Stimulated activated naive CD8-positive, alpha-beta T cell treated with anti-CD3 and anti-CD28 coated beads, Interleukin-15, amount 100 ng/mL, for 72 hours (primary cell): ENCODE data around the gene NMNAT2.
A peak's percentile ranks its signal among the peaks of the same experiment; 100 is the strongest.
"Not testable (repeated sequence)": the region's sequence is repeated elsewhere in the genome, so short reads cannot be mapped to it uniquely, and the experiment has no call there.

ENCODE experiments used
- ATAC-seq: fragments of 150-1000 bp; cut with Tn5 transposase; 2 replicates; pipeline ENCODE4 v1.10.0; 2021; ENCODE audit warnings: mild to moderate bottlenecking, moderate library complexity
- DNase-seq, 2 donors: peaks; one replicate each; pipeline ENCODE4 v3.0.0; 2021 to 2022
- H3K27ac Mint-ChIP-seq, 2 donors: one replicate each; pipeline ENCODE4 v1.8.0; 2022; ENCODE audit warnings: mild to moderate bottlenecking in 2 of 2, mixed read lengths in 2 of 2, moderate library complexity in 2 of 2
- H3K27me3 Mint-ChIP-seq: one replicate; pipeline ENCODE4 v1.8.0; 2022; ENCODE audit warnings: mixed read lengths
- H3K4me1 Mint-ChIP-seq: one replicate; pipeline ENCODE4 v1.8.0; 2022; ENCODE audit warnings: mild to moderate bottlenecking, mixed read lengths
- H3K4me3 Mint-ChIP-seq, 2 donors: one replicate each; pipeline ENCODE4 v1.8.0; 2022; ENCODE audit warnings: mild to moderate bottlenecking in 2 of 2, mixed read lengths in 2 of 2, moderate library complexity in 1 of 2
- H3K9me3 Mint-ChIP-seq, 2 donors: one replicate each; pipeline ENCODE4 v1.8.0; 2022; ENCODE audit warnings: mixed read lengths in 2 of 2

NMNAT2 gene

GRCh38 chr1:183251959-183252450, 166.2 kb downstream of the NMNAT2 start:
- peak overlapping the region in 1 of 2 donors; percentile 70 for H3K27ac Mint-ChIP-seq
- no peak for ATAC-seq

GRCh38 chr1:183251101-183251958, 166.8 kb downstream of the NMNAT2 start:
- Mint-ChIP-seq H3K4me3 (no peak overlapping the region), H3K4me1 (peaks cover 6% of the 10 kb centered on the region), H3K27ac (peak overlapping the region in 1 of 2 donors; percentile 70), H3K9me3 (peaks cover 7% of the 10 kb centered on the region in 2 donors), H3K27me3 (peaks cover 8% of the 10 kb centered on the region)
- ATAC-seq, result no peak
- no peak for DNase-seq

More at GRCh38 chr1:183251959-183252450, 166.2 kb downstream of the NMNAT2 start:
- peaks cover 6% of the 10 kb centered on the region for H3K4me1 Mint-ChIP-seq
- peaks cover 8% of the 10 kb centered on the region for H3K27me3 Mint-ChIP-seq
- peaks cover 7% of the 10 kb centered on the region in 2 donors for H3K9me3 Mint-ChIP-seq
- H3K4me3 Mint-ChIP-seq, result no peak overlapping the region
- no peak for DNase-seq

GRCh38 chr1:183249941-183250452, 168.2 kb downstream of the NMNAT2 start:
- Mint-ChIP-seq H3K9me3 (peaks cover 4 to 7% of the 10 kb centered on the region in 2 donors), H3K4me3 (no peak overlapping the region), H3K27me3 (peaks cover 8% of the 10 kb centered on the region), H3K27ac (no peak overlapping the region), H3K4me1 (peaks cover 6% of the 10 kb centered on the region)
- ATAC-seq (no peak), DNase-seq (no peak)

- no peak overlapping the region for H3K27ac Mint-ChIP-seq
- H3K4me3 Mint-ChIP-seq, result no peak overlapping the region
- peaks cover 6% of the 10 kb centered on the region for H3K4me1 Mint-ChIP-seq
- DNase-seq, result no peak
- peaks cover 0 to 4% of the 10 kb centered on the region in 2 donors for H3K9me3 Mint-ChIP-seq
- peaks cover 8% of the 10 kb centered on the region for H3K27me3 Mint-ChIP-seq
- ATAC-seq, result peak; percentile 46
Measured at GRCh38 chr1:183248989-183249691, 169.0 kb downstream of the NMNAT2 start.

GRCh38 chr1:183247931-183248330, 170.2 kb downstream of the NMNAT2 start:
- DNase-seq, result no peak
- no peak for ATAC-seq
- Mint-ChIP-seq H3K27ac (no peak overlapping the region), H3K4me1 (peaks cover 6% of the 10 kb centered on the region), H3K4me3 (no peak overlapping the region), H3K27me3 (peaks cover 8% of the 10 kb centered on the region), H3K9me3 (peaks cover 0 to 3% of the 10 kb centered on the region in 2 donors)

- DNase-seq, result no peak
- Mint-ChIP-seq H3K27ac (no peak overlapping the region), H3K9me3 (peaks cover 0 to 3% of the 10 kb centered on the region in 2 donors), H3K4me1 (peaks cover 3% of the 10 kb centered on the region), H3K4me3 (no peak overlapping the region), H3K27me3 (peaks cover 8% of the 10 kb centered on the region)
- ATAC-seq, result no peak
Measured at GRCh38 chr1:183247484-183247883, 170.7 kb downstream of the NMNAT2 start.

- peaks cover 8% of the 10 kb centered on the region for H3K27me3 Mint-ChIP-seq
- H3K27ac Mint-ChIP-seq, result no peak overlapping the region
- H3K4me3 Mint-ChIP-seq, result no peak overlapping the region
- no peaks in the 10 kb centered on the region for H3K4me1 Mint-ChIP-seq
- no peak for DNase-seq
- H3K9me3 Mint-ChIP-seq, result peaks cover 0 to 3% of the 10 kb centered on the region in 2 donors
- no peak for ATAC-seq
Measured at GRCh38 chr1:183247066-183247465, 171.1 kb downstream of the NMNAT2 start.

- DNase-seq (no peak), ATAC-seq (no peak)
- peaks cover 11% of the 10 kb centered on the region for H3K27me3 Mint-ChIP-seq
- H3K9me3 Mint-ChIP-seq, result no peaks in the 10 kb centered on the region
- H3K4me1 Mint-ChIP-seq, result no peaks in the 10 kb centered on the region
- no peak overlapping the region for H3K27ac Mint-ChIP-seq
- H3K4me3 Mint-ChIP-seq, result no peak overlapping the region
Measured at GRCh38 chr1:183246436-183246835, 171.7 kb downstream of the NMNAT2 start.

- Mint-ChIP-seq H3K27me3 (peaks cover 13% of the 10 kb centered on the region), H3K27ac (no peak overlapping the region), H3K9me3 (no peaks in the 10 kb centered on the region), H3K4me3 (no peak overlapping the region), H3K4me1 (no peaks in the 10 kb centered on the region)
- no peak for DNase-seq
- no peak for ATAC-seq
Measured at GRCh38 chr1:183245357-183245756, 172.8 kb downstream of the NMNAT2 start.

- ATAC-seq, result no peak
Measured at GRCh38 chr1:183244466-183244865, 173.7 kb downstream of the NMNAT2 start.

GRCh38 chr1:183243161-183244050, 174.8 kb downstream of the NMNAT2 start:
- no peaks in the 10 kb centered on the region for H3K9me3 Mint-ChIP-seq
- H3K4me1 Mint-ChIP-seq, result no peaks in the 10 kb centered on the region
- H3K27me3 Mint-ChIP-seq, result peaks cover 7% of the 10 kb centered on the region
- DNase-seq, result no peak
- no peak overlapping the region for H3K27ac Mint-ChIP-seq
- ATAC-seq, result no peak
- no peak overlapping the region for H3K4me3 Mint-ChIP-seq

More at GRCh38 chr1:183244466-183244865, 173.7 kb downstream of the NMNAT2 start:
- Mint-ChIP-seq H3K27me3 (peaks cover 7% of the 10 kb centered on the region), H3K27ac (no peak overlapping the region), H3K4me1 (no peaks in the 10 kb centered on the region), H3K9me3 (no peaks in the 10 kb centered on the region), H3K4me3 (no peak overlapping the region)
- DNase-seq, result no peak

- H3K4me1 Mint-ChIP-seq, result no peaks in the 10 kb centered on the region
- H3K4me3 Mint-ChIP-seq, result no peak overlapping the region
- peaks cover 7% of the 10 kb centered on the region for H3K27me3 Mint-ChIP-seq
Measured at GRCh38 chr1:183242556-183242955, 175.6 kb downstream of the NMNAT2 start.

GRCh38 chr1:183241471-183241870, 176.7 kb downstream of the NMNAT2 start:
- DNase-seq, result no peak
- Mint-ChIP-seq H3K4me1 (no peaks in the 10 kb centered on the region), H3K27ac (no peak overlapping the region), H3K27me3 (peaks cover 7% of the 10 kb centered on the region), H3K9me3 (no peaks in the 10 kb centered on the region), H3K4me3 (no peak overlapping the region)
- no peak for ATAC-seq

More at GRCh38 chr1:183242556-183242955, 175.6 kb downstream of the NMNAT2 start:
- no peak for ATAC-seq
- Mint-ChIP-seq H3K9me3 (no peaks in the 10 kb centered on the region), H3K27ac (no peak overlapping the region)
- DNase-seq, result no peak

- H3K4me1 Mint-ChIP-seq, DNase-seq, H3K27ac Mint-ChIP-seq, H3K4me3 Mint-ChIP-seq, H3K9me3 Mint-ChIP-seq, H3K27me3 Mint-ChIP-seq, ATAC-seq: not testable (repeated sequence)
Measured at GRCh38 chr1:183240853-183241252, 177.3 kb downstream of the NMNAT2 start.

GRCh38 chr1:183240526-183240825, 177.7 kb downstream of the NMNAT2 start:
- Mint-ChIP-seq H3K4me3 (no peak overlapping the region), H3K27ac (no peak overlapping the region)
- DNase-seq, result no peak

More at GRCh38 chr1:183240526-183240825, 177.7 kb downstream of the NMNAT2 start:
- ATAC-seq, result no peak
- Mint-ChIP-seq H3K4me1 (no peaks in the 10 kb centered on the region), H3K9me3 (no peaks in the 10 kb centered on the region), H3K27me3 (peaks cover 7% of the 10 kb centered on the region)
